ENCODE data around the gene SNAI3.
"Not testable (repeated sequence)": the region's sequence is repeated elsewhere in the genome, so short reads cannot be mapped to it uniquely, and the experiment has no call there.

Gene SNAI3

DNA sequence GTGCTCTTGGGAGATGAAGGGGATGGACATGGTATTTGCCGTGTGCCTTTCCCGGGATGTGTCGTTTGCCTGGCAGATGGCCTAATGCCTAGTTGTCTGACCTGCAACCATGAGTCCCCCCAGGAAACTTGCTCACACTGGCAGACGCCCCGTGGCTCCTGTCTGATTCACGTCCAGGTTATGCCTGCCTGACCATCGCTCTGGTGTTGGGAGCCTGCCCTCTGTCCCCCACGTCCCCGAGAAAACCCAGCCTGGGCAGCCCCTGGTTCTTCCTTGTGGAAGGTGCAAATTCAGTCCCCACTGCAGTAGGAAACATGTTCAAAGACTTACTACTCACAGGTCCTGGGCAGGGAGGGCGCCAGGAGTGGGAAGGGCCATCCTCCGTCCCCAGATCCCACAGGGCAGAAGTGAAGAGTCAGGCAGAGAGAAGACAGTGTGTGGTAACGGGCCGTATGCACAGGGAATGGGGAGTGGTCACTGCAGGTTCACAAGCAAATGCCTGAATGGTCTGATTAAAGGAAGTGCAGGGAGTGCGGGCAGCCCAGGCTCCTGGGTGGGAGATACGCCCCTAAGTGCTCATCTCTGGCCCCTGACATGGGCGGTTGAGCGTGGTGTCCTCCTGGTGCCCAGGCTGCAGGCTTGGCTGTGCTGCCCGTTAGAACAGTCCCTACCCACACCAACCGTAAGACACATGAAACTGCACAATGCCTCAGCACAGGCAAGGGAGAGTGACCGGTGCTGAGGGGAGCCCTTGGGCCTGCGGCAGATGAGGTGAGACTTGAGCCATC, 4.2 kb upstream of the SNAI3 start:
- DNase-seq: no peak

GRCh38 chr16:88688013-88688778, 1.9 kb upstream of the SNAI3 start:
- DNase-seq: no peak

GRCh38 chr16:88687676-88688012, 1.3 kb upstream of the SNAI3 start:
- no peak for DNase-seq

DNA sequence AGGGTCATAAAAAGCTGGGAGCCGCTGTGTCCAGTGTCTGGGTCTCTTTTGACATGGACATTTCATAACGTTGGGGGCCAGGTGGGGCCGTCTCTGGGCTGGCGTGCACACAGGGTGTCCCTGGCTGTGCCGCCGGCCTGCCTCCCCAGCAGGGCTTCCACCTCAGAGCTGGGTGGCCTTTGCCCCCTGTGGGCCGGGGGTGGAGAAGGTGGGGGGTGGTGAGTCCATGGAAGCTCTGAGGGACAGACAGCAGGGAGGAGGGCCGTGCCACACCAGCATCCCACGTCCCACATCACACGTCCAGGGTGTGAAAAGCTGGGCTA, 908 bp upstream of the SNAI3 start:
- no peak for DNase-seq

DNA sequence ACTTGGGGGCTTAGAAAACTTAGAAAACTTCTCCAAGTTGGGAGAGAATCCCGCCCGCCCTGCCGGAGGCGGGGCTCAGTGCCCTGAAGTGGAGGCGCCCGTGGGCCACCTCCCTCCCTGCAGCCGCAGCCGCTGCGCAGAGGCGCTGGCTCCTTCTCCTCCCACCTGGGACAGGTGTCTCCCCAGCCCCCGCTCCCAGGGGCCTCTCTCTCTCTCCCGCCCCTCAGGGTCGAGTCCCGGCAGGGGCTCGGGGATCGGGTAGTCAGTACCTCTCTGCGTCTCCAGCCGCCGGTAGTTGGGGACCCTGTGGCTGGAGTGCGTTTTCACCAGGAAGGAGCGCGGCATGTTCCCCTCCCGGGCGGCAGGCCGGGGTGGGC, 257 bp downstream of the SNAI3 start:
- no peak for DNase-seq

DNA sequence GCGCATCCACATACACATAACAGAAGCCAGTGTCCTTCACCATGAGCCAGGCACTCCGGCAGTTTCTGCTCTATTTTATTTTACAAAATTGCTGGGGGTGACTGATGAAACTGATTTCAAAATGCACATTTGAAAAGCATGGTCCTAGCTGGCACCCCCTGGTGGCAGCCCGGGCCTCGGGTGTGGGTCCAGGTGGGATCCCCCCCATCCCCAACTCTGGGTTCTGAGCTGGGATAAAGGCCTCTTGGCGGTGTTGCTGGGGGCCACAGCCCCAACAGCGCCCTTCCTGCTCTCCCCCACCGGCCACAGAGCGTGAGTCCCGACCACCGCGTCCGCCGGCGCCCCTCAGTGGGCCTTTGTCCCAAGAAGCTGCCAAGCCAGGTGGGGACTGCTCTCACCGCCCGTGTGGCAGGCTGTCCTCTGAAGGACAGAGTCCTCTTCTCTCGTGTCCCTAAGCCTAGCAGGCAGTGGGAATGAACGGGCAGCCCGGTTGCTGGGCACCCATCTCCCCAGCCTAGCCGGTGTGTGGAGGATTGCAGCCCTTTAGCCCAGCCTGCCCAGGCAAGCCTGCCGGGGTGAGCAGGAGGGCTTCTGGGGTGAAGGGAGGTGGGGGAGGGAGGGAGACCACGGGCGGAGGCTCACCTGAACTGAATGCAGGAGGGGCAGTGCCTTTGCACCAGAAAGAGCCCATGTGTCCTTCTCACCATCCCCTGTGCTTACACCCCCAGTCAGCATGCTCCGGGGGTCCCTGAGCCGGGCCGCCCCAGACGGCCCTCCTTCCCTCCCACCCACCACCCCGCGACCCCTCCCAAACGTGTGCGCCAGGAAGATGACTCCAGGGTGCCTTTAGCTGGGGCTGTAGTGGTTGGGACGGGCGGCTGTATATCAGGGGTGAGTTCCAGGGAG, 898 bp downstream of the SNAI3 start:
- no peak for DNase-seq

DNA sequence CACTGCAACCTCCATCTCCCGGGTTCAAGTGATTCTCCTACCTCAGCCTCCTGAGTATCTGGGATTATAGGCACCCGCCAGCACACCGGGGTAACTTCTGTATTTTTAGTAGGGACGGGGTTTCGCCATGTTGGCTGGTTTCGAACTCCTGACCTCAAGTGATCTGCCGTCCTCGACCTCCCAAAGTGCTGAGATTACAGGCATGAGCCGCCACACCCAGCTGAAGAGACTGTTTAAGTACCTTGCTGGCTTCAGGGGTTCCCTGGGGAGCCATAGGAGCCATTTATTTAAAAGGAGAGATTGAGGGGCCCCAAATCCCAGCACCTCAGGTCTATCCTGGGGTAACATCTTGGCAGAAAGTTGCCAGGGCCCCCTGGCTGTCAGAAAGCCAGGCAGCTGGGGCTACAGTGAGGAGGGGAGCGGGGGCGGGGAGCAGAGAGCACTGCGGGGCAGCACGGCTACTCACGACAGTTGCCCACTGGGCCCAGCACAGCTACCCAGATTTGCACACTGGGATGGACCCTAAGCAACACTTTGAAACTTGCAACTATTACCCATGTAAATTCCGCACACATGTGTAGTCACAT, 1.6 kb downstream of the SNAI3 start:
- DNase-seq: no peak

- DNase-seq: no peak
Measured at GRCh38 chr16:88681709-88682451, 4.4 kb downstream of the SNAI3 start.

- DNase-seq: no peak
Measured at GRCh38 chr16:88681084-88681680, 5.1 kb downstream of the SNAI3 start.

- no peak for DNase-seq
Measured at GRCh38 chr16:88680554-88681083, 5.7 kb downstream of the SNAI3 start.

DNA sequence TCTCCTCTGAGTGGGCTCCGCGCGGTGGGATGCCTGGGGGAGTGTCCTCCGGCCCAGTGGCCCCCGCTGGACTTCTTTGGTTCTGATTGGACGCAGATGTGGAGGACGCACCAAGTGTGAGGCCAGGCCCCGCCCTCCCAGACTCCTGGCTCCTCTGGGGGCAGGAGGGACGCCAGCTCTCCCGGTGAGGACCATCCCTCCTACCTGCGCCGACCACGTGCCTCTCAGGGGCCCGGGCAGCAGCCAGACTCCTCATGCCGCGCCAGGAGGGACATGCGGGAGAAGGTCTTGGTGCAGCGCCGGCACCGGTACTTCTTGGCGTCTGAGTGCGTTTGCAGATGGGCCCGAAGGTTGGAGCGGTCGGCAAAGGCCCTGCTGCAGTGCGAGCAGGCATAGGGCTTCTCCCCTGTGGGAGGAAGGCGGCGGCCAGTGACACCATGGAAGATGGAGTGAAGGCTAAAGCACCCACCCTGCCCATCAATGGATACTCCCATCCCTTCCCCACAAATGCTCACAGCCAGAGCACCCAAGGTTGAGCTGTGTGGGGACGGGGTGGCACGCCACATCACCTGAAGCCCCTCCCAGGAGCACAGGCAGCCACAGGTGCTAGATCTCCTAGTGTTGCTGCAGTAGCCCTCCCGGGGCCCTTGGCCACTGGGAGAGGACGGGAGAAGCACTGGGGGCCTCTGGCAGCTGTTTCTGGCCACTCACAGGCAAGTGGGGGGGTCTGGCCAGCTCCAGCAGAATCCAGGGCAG, 7.9 kb downstream of the SNAI3 start:
- DNase-seq: no peak

GRCh38 chr16:88677721-88678120, 8.6 kb downstream of the SNAI3 start:
- DNase-seq: no peak

GRCh38 chr16:88676502-88677242, 9.6 kb downstream of the SNAI3 start:
- DNase-seq: no peak

- DNase-seq: no peak
Measured at GRCh38 chr16:88673716-88674379, 12.5 kb downstream of the SNAI3 start.

DNA sequence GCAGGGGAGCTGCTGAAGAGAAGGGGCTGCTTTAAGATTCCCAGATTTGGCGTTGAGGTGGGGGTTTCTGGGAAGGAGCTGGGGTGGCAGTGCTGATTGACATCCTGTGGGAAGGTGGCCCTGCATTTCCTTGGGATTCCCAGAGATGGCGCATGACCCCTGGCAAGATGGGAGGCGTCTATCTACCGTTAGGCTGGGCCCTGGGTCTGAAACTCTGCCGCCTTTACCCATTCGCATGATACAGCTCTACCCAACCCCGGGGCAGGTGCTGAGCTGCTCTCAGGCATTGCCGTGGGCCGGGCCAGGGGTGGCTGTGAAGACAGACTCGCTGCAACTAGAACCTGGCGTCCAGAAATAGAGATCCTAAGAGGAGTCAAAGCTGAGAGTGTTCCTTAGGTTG, 13.5 kb downstream of the SNAI3 start:
- DNase-seq: no peak

DNA sequence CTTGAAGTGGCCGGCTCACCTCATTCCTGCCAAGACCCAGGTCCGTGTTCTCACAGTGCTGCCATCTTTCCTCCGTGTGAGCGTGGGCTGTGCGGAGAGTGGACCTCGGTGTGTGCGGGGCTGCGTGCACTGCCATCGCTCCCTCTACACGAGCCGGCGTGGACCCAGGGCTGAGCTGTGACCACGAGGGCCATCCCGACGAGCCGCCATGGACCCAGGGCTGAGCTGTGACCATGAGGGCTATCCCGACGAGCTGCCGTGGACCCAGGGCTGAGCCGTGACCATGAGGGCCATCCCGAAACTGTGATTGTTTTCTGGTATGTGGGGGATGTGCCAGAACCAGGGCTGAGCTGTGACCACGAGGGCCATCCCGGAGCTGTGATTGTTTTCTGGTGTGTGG, 14.5 kb downstream of the SNAI3 start:
- DNase-seq: no peak

DNA sequence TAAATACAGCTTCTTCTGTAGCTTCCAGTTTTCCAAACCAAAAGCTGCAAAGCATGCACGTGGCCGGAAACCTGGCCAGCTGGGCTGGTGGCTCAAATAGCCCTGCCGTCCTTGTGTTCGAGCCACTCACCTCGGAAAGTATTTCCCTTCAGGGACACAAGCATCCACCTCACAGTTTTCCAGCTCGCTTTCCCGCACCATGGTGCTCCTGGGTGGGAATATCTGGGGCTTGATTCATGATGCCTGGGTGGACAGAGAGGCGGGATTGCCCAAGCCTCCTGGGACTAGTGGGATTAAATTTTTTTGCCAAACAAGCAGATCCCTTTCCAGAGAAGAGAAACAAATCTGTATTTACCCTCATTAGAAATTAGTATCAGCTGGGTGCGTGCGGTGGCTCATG, 16.3 kb downstream of the SNAI3 start:
- DNase-seq: no peak

DNA sequence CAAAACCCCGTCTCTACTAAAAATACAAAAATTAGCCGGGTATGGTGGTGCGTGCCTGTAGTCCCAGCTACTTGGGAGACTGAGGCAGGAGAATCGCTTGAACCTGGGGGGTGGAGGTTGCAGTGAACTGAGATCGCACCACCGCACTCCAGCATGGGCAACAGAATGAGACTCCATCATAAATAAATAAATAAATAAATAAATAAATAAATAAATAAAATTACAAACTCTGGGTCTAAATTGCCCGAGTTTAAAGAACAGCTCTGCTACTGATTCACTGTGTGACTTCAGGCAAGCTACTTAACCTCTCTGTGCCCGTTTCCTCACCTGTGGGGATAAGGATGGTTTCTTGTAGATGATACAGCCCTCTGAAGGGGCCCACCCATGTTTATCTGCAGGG, 16.8 kb downstream of the SNAI3 start:
- not testable (repeated sequence) for DNase-seq

DNA sequence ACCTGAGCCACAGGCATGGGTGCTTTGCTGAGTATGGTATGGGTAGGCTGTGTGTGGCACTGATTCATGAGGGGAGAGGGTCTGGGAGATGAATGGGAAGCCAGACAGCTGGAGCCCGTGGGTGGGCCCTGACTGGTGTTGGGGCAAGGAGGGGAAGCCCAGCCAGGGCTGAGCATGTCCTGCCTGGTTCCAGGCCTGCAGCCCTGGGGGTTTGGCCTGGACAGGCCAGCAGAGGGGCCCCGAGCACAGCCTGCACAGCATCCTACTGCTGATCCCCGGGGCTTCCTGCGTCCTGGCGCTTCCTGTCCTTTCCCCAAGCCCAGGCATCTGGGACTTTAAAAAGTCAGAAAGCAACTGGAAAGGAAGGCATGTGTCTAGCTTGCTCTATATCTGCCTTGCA, 18.8 kb downstream of the SNAI3 start:
- no peak for DNase-seq

DNA sequence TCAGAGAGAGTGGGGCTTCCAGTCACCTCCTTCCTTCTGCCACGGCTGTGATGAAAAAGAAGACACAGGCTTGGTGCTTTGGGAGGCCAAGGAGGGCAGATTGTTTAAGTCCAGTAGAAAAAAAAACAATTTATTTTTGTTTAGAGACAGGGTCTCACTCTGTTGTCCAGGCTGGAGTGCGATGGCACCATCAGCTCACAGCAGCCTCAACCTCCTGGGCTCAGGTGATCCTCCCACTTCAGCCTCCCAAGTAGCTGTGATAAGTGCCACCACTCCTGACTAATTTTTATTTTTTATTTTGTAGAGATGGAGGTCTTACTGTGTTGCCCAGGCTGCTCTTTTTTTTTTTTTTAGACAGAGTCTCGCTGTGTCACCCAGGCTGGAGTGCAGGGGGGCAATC, 20.7 kb downstream of the SNAI3 start:
- no peak for DNase-seq
